Keratinocyte (primary cell): ENCODE data around the gene TMEM163. TPM values are rescaled to one million over a fixed set of nuclear protein-coding genes. Genes with fewer than 3 reads are reported as not detected.

ENCODE experiments used
- DNase-seq: peaks from one replicate; pipeline ENCODE4 v3.0.0-alpha.2; 2011; ENCODE audit warnings: low read depth, missing footprints, low spot score
- FAIRE-seq: peaks from 2 replicates; lab custom pipeline; 2011; peaks lifted over from hg19 to GRCh38; lab: Jason Lieb, UNC
- H2AFZ ChIP-seq: 2 replicates; pipeline ENCODE4 v1.6.0; 2012; ENCODE audit warnings: low read length, control low read depth, inconsistent platforms; ENCODE audit not compliant: control insufficient read depth
- H3K27ac ChIP-seq: 2 replicates; pipeline ENCODE4 v1.5.1; 2011; ENCODE audit warnings: low read length; ENCODE audit not compliant: control insufficient read depth, insufficient read depth
- H3K27me3 ChIP-seq: 3 replicates; pipeline ENCODE4 v1.6.0; 2011; ENCODE audit warnings: low read length; ENCODE audit not compliant: control insufficient read depth, insufficient read depth; ENCODE audit errors: extremely low read depth
- H3K36me3 ChIP-seq, 2 experiments: 2 replicates in 1 of 2; 3 replicates in 1 of 2; pipeline ENCODE4 v1.5.1; 2011; ENCODE audit warnings: low read length in 2 of 2, mild to moderate bottlenecking in 1 of 2; ENCODE audit not compliant: control insufficient read depth in 2 of 2, insufficient read depth in 2 of 2; ENCODE audit errors: extremely low read depth in 1 of 2
- H3K4me1 ChIP-seq: 3 replicates; pipeline ENCODE4 v1.5.1; 2011; ENCODE audit warnings: low read length; ENCODE audit not compliant: control insufficient read depth, insufficient read depth; ENCODE audit errors: extremely low read depth
- H3K4me2 ChIP-seq: 3 replicates; pipeline ENCODE4 v1.6.0; 2011; ENCODE audit warnings: low read depth, low read length; ENCODE audit not compliant: control insufficient read depth, insufficient read depth; ENCODE audit errors: extremely low read depth
- H3K4me3 ChIP-seq, 3 experiments: fragments of 200-600 bp in 1 of 3; sonication (generic) in 1 of 3; 2 replicates in 2 of 3; 3 replicates in 1 of 3; pipeline ENCODE4 v1.5.1; 2011 to 2016; ENCODE audit warnings: low read length in 3 of 3, mild to moderate bottlenecking in 3 of 3, control low read depth in 2 of 3, inconsistent platforms in 1 of 3, low read depth in 1 of 3, mixed read lengths in 1 of 3, mixed run types in 1 of 3, moderate library complexity in 1 of 3; ENCODE audit not compliant: control insufficient read depth in 2 of 3, insufficient read depth in 2 of 3; ENCODE audit errors: extremely low read depth in 1 of 3
- H3K79me2 ChIP-seq: 2 replicates; pipeline ENCODE4 v1.6.0; 2012; ENCODE audit warnings: low read length; ENCODE audit not compliant: control insufficient read depth, insufficient read depth
- H3K9ac ChIP-seq: 3 replicates; pipeline ENCODE4 v1.6.0; 2011; ENCODE audit warnings: low read length; ENCODE audit not compliant: control insufficient read depth, insufficient read depth; ENCODE audit errors: extremely low read depth
- H3K9me1 ChIP-seq: 3 replicates; pipeline ENCODE4 v1.6.0; 2011; ENCODE audit warnings: low read length; ENCODE audit not compliant: control insufficient read depth, insufficient read depth; ENCODE audit errors: extremely low read depth
- H3K9me3 ChIP-seq: 2 replicates; pipeline ENCODE4 v1.5.1; 2012; ENCODE audit warnings: low read depth, low read length; ENCODE audit not compliant: control insufficient read depth
- H4K20me1 ChIP-seq: 3 replicates; pipeline ENCODE4 v1.6.0; 2011; ENCODE audit warnings: low read length; ENCODE audit not compliant: control insufficient read depth, insufficient read depth; ENCODE audit errors: extremely low read depth
- EZH2 ChIP-seq: IDR thresholded peaks from one replicate; pipeline ENCODE4 v1.6.1; 2012; ENCODE audit warnings: inconsistent platforms, mild to moderate bottlenecking, low read length, moderate library complexity
- dilution Hi-C: fragments of 300-500 bp; cut with MboI; formaldehyde crosslinking; loops from one replicate; pipeline ENCODE4 v1.7.0; 2020; ENCODE audit warnings: low sequenced_read_pairs; ENCODE audit not compliant: extremely low pct_ligation_motif_present
- polyA minus RNA-seq, 3 experiments: library from RNA; depleted of rRNA, polyadenylated mRNA; stranded (reverse); fragments of >200 nt; gene quantifications; 1 replicate in 1 of 3; 2 replicates in 1 of 3; 3 replicates in 1 of 3; pipeline ENCODE4 v1.2.3, GENCODE V29; 2011
- polyA plus RNA-seq, 5 experiments: library from polyadenylated mRNA; depleted of rRNA in 3 of 5; stranded (reverse) in 3 of 5; stranded (forward) in 1 of 5; unstranded in 1 of 5; fragments of >200 nt; gene quantifications; 1 replicate in 1 of 5; 2 replicates in 3 of 5; 3 replicates in 1 of 5; pipeline versions ENCODE4 v1.2.1 to v1.2.3, GENCODE V29; 2011 to 2012; ENCODE audit warnings: missing spikeins in 2 of 5, low read depth in 1 of 5, low replicate concordance in 1 of 5
- TF ChIP-seq, protein P1 (sequence below), 3 experiments: IDR thresholded peaks in 1 of 3; conservative IDR thresholded peaks in 1 of 3; optimal IDR thresholded peaks in 1 of 3; 2 replicates in 2 of 3; 3 replicates in 1 of 3; pipeline versions ENCODE3 to v1.5.1; 2011; ENCODE audit warnings: low read length in 3 of 3, mild to moderate bottlenecking in 3 of 3, moderate library complexity in 2 of 3, control low read depth in 1 of 3, inconsistent platforms in 1 of 3; ENCODE audit not compliant: insufficient read depth in 2 of 3; ENCODE audit errors: extremely low read depth in 1 of 3

Gene TMEM163
- polyA plus RNA-seq: not detected in 3 replicates
- polyA plus RNA-seq (2011; ENCODE audit: low read depth): not detected
- not detected in 2 replicates for polyA plus RNA-seq (2011; cell fraction: cytosol; rRNA removed)
- not detected in 2 replicates for polyA plus RNA-seq (2011; cell fraction: nucleus; rRNA removed)
- polyA plus RNA-seq (2012; ENCODE audit: low replicate concordance): not detected in 2 replicates
- polyA minus RNA-seq: not detected in 3 replicates
- not detected for polyA minus RNA-seq (2011; cell fraction: cytosol; rRNA and poly(A)+ RNA removed)
- not detected in 2 replicates for polyA minus RNA-seq (2011; cell fraction: nucleus; rRNA and poly(A)+ RNA removed)

DNA sequence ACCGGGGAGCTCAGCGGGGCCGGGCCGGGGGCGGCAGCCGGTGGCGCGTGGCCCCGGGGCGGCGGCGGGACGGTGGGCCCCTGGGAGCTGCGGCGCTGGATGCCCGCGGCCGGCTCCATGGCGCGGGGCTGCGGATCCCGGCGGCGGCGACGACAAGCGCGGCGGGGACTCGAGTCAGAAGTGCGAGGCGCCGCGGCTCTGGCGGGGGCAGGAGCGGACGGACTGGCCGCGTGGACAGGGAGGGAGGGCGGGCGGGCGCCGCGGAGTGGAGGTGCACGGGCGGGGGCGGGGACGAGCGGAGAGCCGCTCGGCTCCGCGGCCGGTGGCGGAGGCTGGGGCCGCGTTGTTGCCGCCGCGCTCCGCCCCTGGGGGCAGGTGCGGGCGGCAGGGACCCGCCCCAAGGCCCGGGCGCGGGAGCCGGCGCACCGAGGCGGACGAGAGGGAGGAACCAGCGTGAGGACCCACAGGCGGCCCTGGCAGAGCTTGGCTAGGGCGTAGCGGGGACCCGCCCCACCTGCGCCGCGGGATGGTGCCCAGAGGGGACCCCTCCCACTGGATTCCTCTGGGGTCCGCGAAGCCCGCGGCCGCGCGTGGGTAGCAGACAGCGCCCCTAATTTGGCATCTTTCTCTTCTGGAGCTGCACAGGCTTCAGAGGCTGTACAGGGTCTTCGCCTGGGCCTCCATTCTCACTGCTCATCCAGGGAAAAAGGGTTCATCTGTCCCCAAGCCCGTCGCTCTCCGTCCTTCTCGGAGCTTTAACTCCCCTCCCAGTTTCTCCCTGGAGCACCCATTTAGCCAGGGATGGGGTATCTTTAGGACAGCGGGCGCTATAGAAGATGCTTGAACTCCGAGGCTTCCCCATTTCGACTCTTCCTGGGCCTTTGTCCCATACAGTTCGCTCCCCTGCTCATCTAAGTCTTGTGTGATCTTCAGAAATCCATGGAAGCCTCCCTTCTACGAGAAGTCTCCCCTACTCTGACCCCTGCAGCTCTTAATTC lies at the start of gene TMEM163:
TSS of gene TMEM163 (minus strand) at position 184 of the 998 bp plus-strand sequence.
- Histone ChIP-seq H3K9me3 (no peaks in the 10 kb centered on the region), H3K4me1 (no peaks in the 10 kb centered on the region), H4K20me1 (no peaks in the 10 kb centered on the region), H3K79me2 (no peaks in the 10 kb centered on the region), H3K4me3 (no peak within 1 kb of the TSS), H3K9me1 (no peaks in the 10 kb centered on the region), H2AFZ (no peak within 1 kb of the TSS), H3K27me3 (peaks cover 54% of the 10 kb centered on the region), H3K9ac (no peak within 1 kb of the TSS), H3K4me2 (peak within 1 kb of the TSS; percentile 46), H3K27ac (no peak within 1 kb of the TSS), H3K36me3 (no peaks in the 10 kb centered on the region)
- peak; percentile 93 for TF ChIP-seq EZH2
- TF ChIP-seq, protein P1, sequence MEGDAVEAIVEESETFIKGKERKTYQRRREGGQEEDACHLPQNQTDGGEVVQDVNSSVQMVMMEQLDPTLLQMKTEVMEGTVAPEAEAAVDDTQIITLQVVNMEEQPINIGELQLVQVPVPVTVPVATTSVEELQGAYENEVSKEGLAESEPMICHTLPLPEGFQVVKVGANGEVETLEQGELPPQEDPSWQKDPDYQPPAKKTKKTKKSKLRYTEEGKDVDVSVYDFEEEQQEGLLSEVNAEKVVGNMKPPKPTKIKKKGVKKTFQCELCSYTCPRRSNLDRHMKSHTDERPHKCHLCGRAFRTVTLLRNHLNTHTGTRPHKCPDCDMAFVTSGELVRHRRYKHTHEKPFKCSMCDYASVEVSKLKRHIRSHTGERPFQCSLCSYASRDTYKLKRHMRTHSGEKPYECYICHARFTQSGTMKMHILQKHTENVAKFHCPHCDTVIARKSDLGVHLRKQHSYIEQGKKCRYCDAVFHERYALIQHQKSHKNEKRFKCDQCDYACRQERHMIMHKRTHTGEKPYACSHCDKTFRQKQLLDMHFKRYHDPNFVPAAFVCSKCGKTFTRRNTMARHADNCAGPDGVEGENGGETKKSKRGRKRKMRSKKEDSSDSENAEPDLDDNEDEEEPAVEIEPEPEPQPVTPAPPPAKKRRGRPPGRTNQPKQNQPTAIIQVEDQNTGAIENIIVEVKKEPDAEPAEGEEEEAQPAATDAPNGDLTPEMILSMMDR (optimal IDR thresholded peaks at IDR 0.05 in 1 of 3, IDR thresholded peaks at IDR 0.05 in 1 of 3, conservative IDR thresholded peaks at IDR 0.05 in 1 of 3; ENCODE audit: extremely low read depth in 1 of 3, insufficient read depth in 2 of 3, low read length in 3 of 3): no peak
- dilution Hi-C loops: no loop called here
- no peak for DNase-seq
- no peak for FAIRE-seq

GRCh38 chr2:134766583-134766982 lies 47.8 kb upstream of the TMEM163 start:
- dilution Hi-C loops: no loop called here

More at GRCh38 chr2:134766583-134766982, 47.8 kb upstream of the TMEM163 start:
- no peak for DNase-seq
- Histone ChIP-seq H2AFZ (no peak overlapping the region), H3K4me3 (no peak overlapping the region), H3K4me1 (no peaks in the 10 kb centered on the region), H3K36me3 (no peaks in the 10 kb centered on the region), H4K20me1 (no peaks in the 10 kb centered on the region), H3K79me2 (no peaks in the 10 kb centered on the region), H3K27me3 (no peaks in the 10 kb centered on the region), H3K4me2 (no peak overlapping the region), H3K9me3 (no peaks in the 10 kb centered on the region), H3K9ac (no peak overlapping the region), H3K9me1 (no peaks in the 10 kb centered on the region), H3K27ac (no peak overlapping the region)
- FAIRE-seq: no peak
- TF ChIP-seq EZH2: no peak
- TF ChIP-seq, protein P1 (optimal IDR thresholded peaks at IDR 0.05 in 1 of 3, IDR thresholded peaks at IDR 0.05 in 1 of 3, conservative IDR thresholded peaks at IDR 0.05 in 1 of 3; ENCODE audit: extremely low read depth in 1 of 3, insufficient read depth in 2 of 3, low read length in 3 of 3): no peak
